ENCODE measurements around the gene VPS72. TPM values are rescaled to one million over a fixed set of nuclear protein-coding genes. Genes with fewer than 3 reads are reported as not detected.
A peak's percentile ranks its signal among the peaks of the same experiment; 100 is the strongest.

VPS72 gene
- total RNA-seq, 4 donors from 2014 or later: 17.2 to 38.3 (median 29.7) TPM

- no peaks in the 10 kb centered on the region for H3K9me3 ChIP-seq
- 84 to 88% methylated on average over 7 to 8 of the region's 12 CpGs for whole genome bisulfite sequencing, 2 donors
- no peak for TF ChIP-seq CTCF (IDR thresholded peaks at IDR 0.05)
- TF ChIP-seq POLR2A (IDR thresholded peaks at IDR 0.05): no peak
- H3K4me3 ChIP-seq: no peak overlapping the region
- peaks cover 0 to 25% (median 0%) of the 10 kb centered on the region in 3 donors for H3K36me3 ChIP-seq
- H3K27ac ChIP-seq: no peak overlapping the region
- H3K4me1 ChIP-seq: peaks cover 0 to 23% (median 10%) of the 10 kb centered on the region in 3 donors
- no peak for DNase-seq
- no peaks in the 10 kb centered on the region for H3K27me3 ChIP-seq
- intact Hi-C loops (cut with DNase I): loop anchor here (10.0 kb wide), 1 partner anchor 111 kb away; no protein-coding TSS in a partner anchor
Measured at GRCh38 chr1:151135433-151136385, 54.3 kb downstream of the VPS72 start.

- intact Hi-C loops (cut with DNase I): loop anchor here (10.0 kb wide), 1 partner anchor 110 kb away; no protein-coding TSS in a partner anchor
- TF ChIP-seq CTCF (IDR thresholded peaks at IDR 0.05) (no peak), POLR2A (IDR thresholded peaks at IDR 0.05) (no peak)
- Histone ChIP-seq H3K4me3 (no peak overlapping the region), H3K27ac (no peak overlapping the region), H3K27me3 (no peaks in the 10 kb centered on the region), H3K9me3 (no peaks in the 10 kb centered on the region), H3K4me1 (peaks cover 0 to 27% (median 16%) of the 10 kb centered on the region in 3 donors), H3K36me3 (peaks cover 0 to 25% (median 0%) of the 10 kb centered on the region in 3 donors)
- WGBS, 2 donors: 93 to 94% methylated on average over 2 to 6 of the region's 7 CpGs
- no peak for DNase-seq
Measured at GRCh38 chr1:151134991-151135390, 55.0 kb downstream of the VPS72 start.

GRCh38 chr1:151134396-151134795, 55.6 kb downstream of the VPS72 start:
- Histone ChIP-seq H3K4me3 (no peak overlapping the region), H3K27ac (no peak overlapping the region), H3K4me1 (peaks cover 0 to 27% (median 16%) of the 10 kb centered on the region in 3 donors), H3K9me3 (no peaks in the 10 kb centered on the region), H3K36me3 (peaks cover 0 to 25% (median 0%) of the 10 kb centered on the region in 3 donors), H3K27me3 (no peaks in the 10 kb centered on the region)
- no peak for TF ChIP-seq POLR2A (IDR thresholded peaks at IDR 0.05)
- TF ChIP-seq CTCF (IDR thresholded peaks at IDR 0.05): no peak
- WGBS, 2 donors: 80 to 97% methylated on average over 1 to 3 of the region's 3 CpGs
- intact Hi-C loops (cut with DNase I): loop anchor here (10.0 kb wide), 1 partner anchor 110 kb away; no protein-coding TSS in a partner anchor
- DNase-seq: no peak

GRCh38 chr1:151133018-151133806, 56.8 kb downstream of the VPS72 start:
- intact Hi-C loops (cut with DNase I): loop anchor here (10.0 kb wide), 1 partner anchor 108 kb away; no protein-coding TSS in a partner anchor
- Histone ChIP-seq H3K4me3 (peak overlapping the region in 1 of 4 donors; percentile 47), H3K4me1 (peaks cover 0 to 27% (median 16%) of the 10 kb centered on the region in 3 donors), H3K27ac (no peak overlapping the region), H3K9me3 (no peaks in the 10 kb centered on the region), H3K27me3 (no peaks in the 10 kb centered on the region), H3K36me3 (peaks cover 0 to 21% (median 0%) of the 10 kb centered on the region in 3 donors)
- no peak for DNase-seq
- WGBS, 2 donors: 92 to 96% methylated on average over 12 to 13 of the region's 65 CpGs
- no peak for TF ChIP-seq POLR2A (IDR thresholded peaks at IDR 0.05)
- TF ChIP-seq CTCF (IDR thresholded peaks at IDR 0.05): no peak

All from esophagus squamous epithelium (tissue), 5 donors.